OCI-LY3 (cell line): ENCODE results near the gene TRIM14.

Experiments used
- CTCF ChIP-seq: fragments of 200-600, 300-600 bp; sonication (generic); IDR thresholded peaks from 2 replicates; pipeline ENCODE4 v1.5.1; 2014; ENCODE audit warnings: antibody characterized with exemption, low read length, low read depth
- EZH2phosphoT487 ChIP-seq: fragments of 200-600 bp; shearing (Covaris generic); IDR thresholded peaks from 2 replicates; pipeline ENCODE4 v1.6.1; 2018; ENCODE audit warnings: antibody characterized with exemption, mixed run types, low read depth

- TF ChIP-seq CTCF = no peak
- no peak for TF ChIP-seq EZH2phosphoT487
Observed at GRCh38 chr9:98083061-98083501, 35.9 kb downstream of the TRIM14 start.
